ENCODE data around the gene CLDN25.
A peak's percentile ranks its signal among the peaks of the same experiment; 100 is the strongest.
"Not testable (repeated sequence)": the region's sequence is repeated elsewhere in the genome, so short reads cannot be mapped to it uniquely, and the experiment has no call there.

CLDN25 gene

DNA sequence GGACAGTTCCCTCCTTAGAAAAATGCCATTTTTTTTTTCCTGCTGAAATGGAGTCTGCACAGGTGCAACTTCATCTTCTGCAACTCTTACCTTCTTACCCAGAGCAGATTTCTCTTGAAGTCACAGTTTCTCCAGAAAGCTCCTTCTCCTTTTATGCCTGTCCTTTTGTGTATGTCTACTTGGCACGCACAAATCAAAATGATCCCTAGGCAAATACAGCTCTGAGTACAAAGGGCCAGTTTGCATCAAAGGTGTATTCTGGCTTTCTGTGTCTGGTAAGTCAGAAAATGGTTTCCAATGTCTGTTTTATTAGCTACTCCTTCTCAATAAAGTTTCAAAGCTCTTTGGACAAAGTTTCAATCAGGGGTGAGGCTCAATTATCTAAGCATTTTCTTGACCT lies 2.5 kb downstream of the CLDN25 start:
- DNase-seq = no peak
- Mint-ChIP-seq H3K4me3 (no peak overlapping the region), H3K36me3 (ENCODE audit: low read depth) (no peaks in the 10 kb centered on the region), H3K27ac (no peak overlapping the region), H3K9me3 (no peaks in the 10 kb centered on the region), H3K4me1 (no peaks in the 10 kb centered on the region), H3K27me3 (peaks cover 15% of the 10 kb centered on the region)
- ATAC-seq = no peak

DNA sequence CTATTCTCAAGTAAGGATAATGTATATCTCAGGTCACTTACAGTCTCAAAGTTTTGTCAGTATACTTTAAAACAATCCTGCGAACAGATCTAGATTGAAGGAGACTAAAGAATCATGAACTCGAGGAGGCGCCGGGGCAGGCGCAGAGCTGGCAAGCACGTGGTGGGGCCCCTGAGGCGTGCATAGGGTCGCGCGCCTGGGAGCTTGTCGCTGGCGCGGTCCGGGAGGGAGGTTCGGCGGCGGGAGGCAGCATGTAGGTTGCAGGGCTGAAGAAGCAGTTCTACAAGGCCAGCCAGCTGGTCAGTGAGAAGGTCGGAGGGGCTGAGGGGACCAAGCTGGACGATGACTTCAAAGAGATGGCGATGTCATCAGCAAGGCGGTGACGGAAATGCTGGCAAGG lies 9.4 kb downstream of the CLDN25 start:
- H3K9me3 Mint-ChIP-seq, H3K4me3 Mint-ChIP-seq: not testable (repeated sequence)

DNA sequence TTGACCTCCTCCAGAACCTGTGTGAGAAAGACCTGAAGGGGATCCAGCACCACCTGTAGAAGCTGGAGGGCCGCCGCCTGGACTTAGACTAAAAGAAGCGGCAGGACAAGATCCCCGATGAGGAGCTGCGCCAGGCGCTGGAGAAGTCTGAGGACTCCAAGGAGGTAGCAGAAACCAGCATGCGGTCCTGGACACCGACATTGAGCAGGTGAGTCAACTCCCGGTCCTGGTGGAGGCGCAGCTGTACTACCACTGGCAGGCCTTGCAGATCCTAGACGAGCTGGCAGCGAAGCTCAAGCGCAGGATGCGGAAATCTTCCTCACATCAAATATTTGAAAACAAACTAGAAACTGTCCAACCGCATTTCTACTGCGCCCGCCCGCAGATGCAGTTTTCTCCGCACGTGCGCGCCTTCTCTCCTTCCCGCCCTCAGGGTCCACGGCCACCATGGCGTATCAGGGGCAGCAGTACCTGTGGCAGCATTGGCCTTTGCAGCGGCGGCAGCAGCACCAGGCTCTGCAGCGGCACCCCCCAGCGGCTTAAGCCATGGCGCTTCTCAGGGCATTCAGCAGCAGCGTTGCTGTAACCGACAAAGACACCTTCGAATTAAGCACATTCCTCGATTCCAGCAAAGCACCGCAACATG lies 10.2 kb downstream of the CLDN25 start:
- H3K9me3 Mint-ChIP-seq = no peaks in the 10 kb centered on the region
- DNase-seq = no peak
- H3K27me3 Mint-ChIP-seq = peaks cover 7% of the 10 kb centered on the region
- H3K4me1 Mint-ChIP-seq = no peaks in the 10 kb centered on the region
- no peak overlapping the region for H3K4me3 Mint-ChIP-seq
- no peak overlapping the region for H3K27ac Mint-ChIP-seq
- ATAC-seq = no peak
- no peaks in the 10 kb centered on the region for H3K36me3 Mint-ChIP-seq (ENCODE audit: low read depth)

More for the DNA sequence above, 9.4 kb downstream of the CLDN25 start:
- not testable (repeated sequence) for H3K4me1 Mint-ChIP-seq; ATAC-seq; H3K27me3 Mint-ChIP-seq; H3K36me3 Mint-ChIP-seq (ENCODE audit: low read depth); H3K27ac Mint-ChIP-seq; DNase-seq

DNA sequence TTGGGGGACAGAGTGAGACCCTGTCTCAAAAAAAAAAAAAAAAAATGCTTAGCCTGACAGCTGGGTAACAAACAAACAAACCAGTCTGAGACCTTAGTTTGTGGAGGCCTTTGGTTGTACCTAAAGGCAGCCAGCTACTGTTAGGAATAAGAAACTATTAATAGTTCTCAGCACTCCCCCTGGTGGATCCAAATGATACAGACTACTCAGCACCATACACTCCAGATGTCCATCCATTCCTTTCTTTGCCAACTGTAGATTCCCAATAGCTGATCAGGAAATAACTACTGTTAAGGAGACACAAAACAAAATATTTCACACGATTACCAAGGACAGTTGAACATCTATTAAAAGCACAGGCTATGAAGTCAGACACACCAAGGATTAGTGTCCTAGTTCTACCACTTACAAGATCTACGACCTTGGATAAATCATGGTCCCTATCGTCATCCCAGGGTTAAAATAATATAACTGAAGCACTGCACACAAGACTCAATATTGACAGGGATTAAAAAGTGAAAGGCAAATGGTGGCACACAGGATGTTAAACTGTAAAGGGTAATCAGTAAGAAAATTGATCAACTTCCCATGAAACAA lies 17.2 kb downstream of the CLDN25 start:
- DNase-seq = no peak
- Mint-ChIP-seq H3K27me3 (no peaks in the 10 kb centered on the region), H3K4me3 (no peak overlapping the region), H3K9me3 (peaks cover 3% of the 10 kb centered on the region), H3K27ac (no peak overlapping the region), H3K4me1 (no peaks in the 10 kb centered on the region), H3K36me3 (ENCODE audit: low read depth) (peaks cover 4% of the 10 kb centered on the region)
- peak; percentile 43 for ATAC-seq

DNA sequence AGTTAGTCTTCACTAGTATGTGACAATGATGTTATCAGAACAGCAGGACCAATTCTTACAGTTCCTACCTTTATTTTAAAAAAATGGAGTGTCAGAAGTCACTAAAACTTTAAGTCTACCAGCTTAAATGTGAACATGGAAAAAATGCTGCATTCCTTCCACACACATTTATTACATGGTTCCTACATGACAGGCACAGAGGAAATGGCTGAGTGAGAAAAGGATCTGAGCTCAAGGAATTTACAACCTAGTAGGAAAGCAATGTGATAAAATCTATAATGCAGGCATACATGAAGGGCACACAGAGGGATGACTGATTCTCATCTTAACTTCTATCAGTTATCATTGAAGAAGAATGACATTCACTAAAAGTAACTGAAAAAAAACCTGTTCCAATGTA lies 23.0 kb downstream of the CLDN25 start:
- Mint-ChIP-seq H3K27me3 (no peaks in the 10 kb centered on the region), H3K36me3 (ENCODE audit: low read depth) (peaks cover 16% of the 10 kb centered on the region), H3K27ac (peak overlapping the region; percentile 61), H3K9me3 (no peaks in the 10 kb centered on the region), H3K4me1 (no peaks in the 10 kb centered on the region), H3K4me3 (no peak overlapping the region)
- DNase-seq = no peak
- ATAC-seq = no peak

DNA sequence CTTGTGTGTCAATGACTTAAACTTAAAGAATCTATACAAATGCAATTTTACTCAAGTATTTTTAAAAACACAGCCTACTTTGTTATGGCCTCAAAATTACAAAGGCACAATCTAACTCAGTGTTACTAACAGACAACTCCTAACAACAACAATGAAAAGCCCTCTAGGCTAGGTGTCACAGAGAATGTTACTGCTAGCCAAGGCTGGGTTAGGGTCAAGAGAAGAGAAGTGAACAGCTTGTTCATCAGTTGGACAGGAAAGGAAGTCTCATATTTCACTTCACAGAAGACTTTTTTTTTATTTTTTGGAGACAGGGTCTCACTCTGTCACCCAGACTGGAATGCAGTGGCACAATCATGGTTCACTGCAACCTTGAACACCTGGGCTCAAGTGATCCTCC lies 26.0 kb downstream of the CLDN25 start:
- peaks cover 21% of the 10 kb centered on the region for H3K36me3 Mint-ChIP-seq (ENCODE audit: low read depth)
- H3K9me3 Mint-ChIP-seq = no peaks in the 10 kb centered on the region
- no peak overlapping the region for H3K27ac Mint-ChIP-seq

DNA sequence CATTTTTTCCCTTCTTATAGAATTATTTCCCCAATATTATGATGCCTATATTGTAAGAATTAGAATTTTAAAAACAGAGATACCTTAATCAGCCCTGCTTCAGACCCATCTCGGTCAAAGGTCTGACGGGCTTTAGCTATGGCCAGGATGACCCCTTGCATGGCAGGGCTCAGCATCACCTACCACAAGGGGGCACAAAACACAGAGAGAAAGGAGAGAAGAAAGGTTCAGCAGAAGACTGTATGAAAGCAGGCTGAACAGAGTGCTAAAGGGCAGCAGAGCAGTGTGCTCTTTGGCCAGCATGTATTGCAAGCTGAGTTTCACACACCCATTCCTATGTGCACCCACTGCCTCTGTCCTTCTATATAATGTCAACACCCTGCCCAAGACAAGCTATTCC lies 26.8 kb downstream of the CLDN25 start:
- peak; percentile 4 for DNase-seq
- Mint-ChIP-seq H3K27ac (no peak overlapping the region), H3K9me3 (no peaks in the 10 kb centered on the region), H3K4me1 (no peaks in the 10 kb centered on the region), H3K4me3 (no peak overlapping the region), H3K36me3 (ENCODE audit: low read depth) (peaks cover 20% of the 10 kb centered on the region), H3K27me3 (no peaks in the 10 kb centered on the region)
- ATAC-seq = no peak

More for the DNA sequence above, 26.0 kb downstream of the CLDN25 start:
- Mint-ChIP-seq H3K27me3 (no peaks in the 10 kb centered on the region), H3K4me3 (no peak overlapping the region), H3K4me1 (no peaks in the 10 kb centered on the region)
- DNase-seq (no peak), ATAC-seq (no peak)

DNA sequence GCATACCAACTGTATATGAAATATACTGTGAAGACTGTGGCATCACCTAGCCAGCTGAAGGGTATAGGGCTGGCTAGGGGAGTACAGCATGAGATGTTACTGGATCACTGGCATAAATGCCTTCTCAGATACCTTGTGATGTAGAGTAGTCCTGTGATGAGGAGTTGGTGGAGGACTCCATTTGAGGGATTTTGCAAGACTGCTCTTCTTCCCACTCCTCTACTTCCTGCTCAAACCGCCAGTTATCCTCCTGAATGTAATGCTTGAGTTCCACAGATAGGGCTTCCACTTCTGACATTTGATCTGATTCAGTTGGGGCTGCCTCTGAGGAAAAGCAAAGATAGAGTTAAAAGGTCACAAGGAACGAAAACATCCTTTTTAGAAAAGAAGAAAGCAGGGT lies 29.3 kb downstream of the CLDN25 start:
- no peaks in the 10 kb centered on the region for H3K9me3 Mint-ChIP-seq
- no peaks in the 10 kb centered on the region for H3K27me3 Mint-ChIP-seq
- peaks cover 12% of the 10 kb centered on the region for H3K36me3 Mint-ChIP-seq (ENCODE audit: low read depth)
- DNase-seq = no peak
- ATAC-seq = no peak
- H3K4me1 Mint-ChIP-seq = no peaks in the 10 kb centered on the region
- no peak overlapping the region for H3K27ac Mint-ChIP-seq
- H3K4me3 Mint-ChIP-seq = no peak overlapping the region

DNA sequence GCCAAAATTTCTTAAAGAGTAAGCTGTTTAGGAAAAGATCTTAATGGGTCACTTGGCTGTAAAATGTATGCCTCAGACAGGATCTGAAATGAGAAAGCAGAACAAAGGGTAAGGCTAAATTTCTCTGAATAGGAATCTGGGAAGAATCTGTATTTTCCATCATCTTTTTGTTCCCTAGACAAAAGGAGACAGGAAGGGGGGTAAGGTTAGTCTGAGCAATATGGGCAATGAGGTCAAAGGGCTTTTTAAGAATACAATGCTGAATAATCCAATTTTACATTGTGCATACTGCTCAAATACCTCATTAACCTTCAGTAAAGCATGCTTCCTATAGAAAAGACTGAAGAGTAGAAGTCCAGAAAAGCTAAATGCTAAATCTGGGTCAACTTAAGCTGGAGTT lies 34.6 kb downstream of the CLDN25 start:
- Mint-ChIP-seq H3K27me3 (no peaks in the 10 kb centered on the region), H3K36me3 (ENCODE audit: low read depth) (no peaks in the 10 kb centered on the region), H3K4me3 (no peak overlapping the region), H3K9me3 (no peaks in the 10 kb centered on the region), H3K4me1 (no peaks in the 10 kb centered on the region), H3K27ac (no peak overlapping the region)
- ATAC-seq = no peak
- no peak for DNase-seq

DNA sequence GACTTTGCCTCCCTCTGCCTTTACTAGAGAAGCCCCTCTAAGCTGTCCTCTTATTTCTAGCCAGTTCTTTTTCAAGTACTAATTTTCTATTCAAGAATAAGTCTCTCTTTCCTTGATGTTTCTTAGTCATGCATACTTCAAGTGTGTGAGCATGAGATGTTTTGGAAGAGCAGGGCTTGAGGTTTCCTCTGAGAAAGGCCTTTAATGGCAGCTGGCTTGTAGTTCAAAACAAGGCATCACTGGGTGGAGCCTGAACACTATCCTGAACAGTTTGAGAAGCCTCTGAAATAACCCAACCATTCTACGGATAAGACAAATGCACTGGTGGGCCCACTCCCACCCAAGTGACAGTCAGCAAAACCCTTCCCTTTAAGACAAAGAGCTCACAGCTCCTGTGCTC lies 37.6 kb downstream of the CLDN25 start:
- Mint-ChIP-seq H3K27me3 (no peaks in the 10 kb centered on the region), H3K27ac (no peak overlapping the region), H3K4me1 (no peaks in the 10 kb centered on the region), H3K36me3 (ENCODE audit: low read depth) (peaks cover 15% of the 10 kb centered on the region), H3K4me3 (no peak overlapping the region), H3K9me3 (no peaks in the 10 kb centered on the region)
- ATAC-seq (no peak), DNase-seq (no peak)

DNA sequence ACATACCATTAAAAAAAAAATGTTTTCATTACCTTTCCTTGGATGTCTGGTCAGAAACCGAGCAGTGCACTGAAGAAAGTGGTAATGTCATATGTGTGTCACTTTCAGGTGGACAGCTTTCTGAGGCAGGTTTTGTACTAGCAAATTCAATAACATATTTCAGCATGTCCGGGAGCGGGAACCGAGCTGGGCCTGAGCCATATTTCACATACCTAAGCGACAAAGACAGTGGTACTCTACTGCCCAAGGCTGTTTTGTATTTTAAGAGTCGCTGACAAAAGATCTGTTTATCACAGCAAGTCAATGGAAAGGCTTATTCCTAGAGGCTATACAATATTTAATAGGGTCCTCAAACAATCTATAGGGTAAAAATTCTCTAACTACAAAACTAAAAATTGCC lies 38.0 kb downstream of the CLDN25 start:
- no peaks in the 10 kb centered on the region for H3K9me3 Mint-ChIP-seq
- no peaks in the 10 kb centered on the region for H3K27me3 Mint-ChIP-seq
- H3K4me3 Mint-ChIP-seq = no peak overlapping the region
- DNase-seq (no peak), ATAC-seq (no peak)
- H3K4me1 Mint-ChIP-seq = no peaks in the 10 kb centered on the region
- H3K36me3 Mint-ChIP-seq (ENCODE audit: low read depth) = peaks cover 18% of the 10 kb centered on the region
- no peak overlapping the region for H3K27ac Mint-ChIP-seq

DNA sequence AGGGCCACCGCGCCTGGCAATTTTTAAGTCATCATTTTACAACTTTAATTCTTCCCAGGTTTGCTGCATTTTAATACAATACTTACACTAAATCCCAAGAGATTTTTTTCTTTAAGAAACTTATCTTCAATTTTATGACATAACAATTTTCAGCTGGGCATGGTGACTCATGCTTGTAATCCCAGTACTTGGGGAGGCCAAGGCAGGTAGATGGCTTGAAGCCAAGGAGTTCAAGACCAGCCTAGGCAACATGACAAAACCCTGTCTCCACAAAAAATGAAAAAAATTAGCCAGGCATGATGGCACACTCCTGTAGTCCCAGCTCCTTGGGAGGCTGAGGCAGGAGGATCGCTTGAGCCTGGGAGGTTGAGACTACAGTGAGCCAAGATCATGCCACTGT lies 38.8 kb downstream of the CLDN25 start:
- ATAC-seq = no peak
- Mint-ChIP-seq H3K4me1 (no peaks in the 10 kb centered on the region), H3K36me3 (ENCODE audit: low read depth) (peaks cover 24% of the 10 kb centered on the region)

DNA sequence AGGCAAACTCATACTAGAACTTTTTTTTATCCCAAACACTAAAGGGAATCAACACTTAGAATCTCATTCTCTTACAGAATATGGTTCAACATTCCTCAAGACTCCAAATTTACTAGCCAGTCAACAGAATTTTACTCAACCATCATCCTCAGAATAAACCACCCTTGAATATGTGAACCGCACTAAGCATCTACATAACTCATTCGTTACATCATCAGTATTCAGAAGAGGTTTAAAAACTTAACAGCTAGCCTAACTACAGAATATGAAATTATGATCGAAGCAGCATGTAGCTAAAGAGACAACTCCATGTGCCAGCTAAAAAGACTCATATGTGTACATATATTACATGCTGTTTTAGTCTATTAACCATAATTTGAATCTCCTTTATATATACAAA lies 47.9 kb downstream of the CLDN25 start:
- ATAC-seq (no peak), DNase-seq (no peak)
- Mint-ChIP-seq H3K36me3 (ENCODE audit: low read depth) (peaks cover 39% of the 10 kb centered on the region), H3K27me3 (no peaks in the 10 kb centered on the region), H3K27ac (no peak overlapping the region), H3K9me3 (no peaks in the 10 kb centered on the region), H3K4me3 (no peak overlapping the region), H3K4me1 (peaks cover 4% of the 10 kb centered on the region)

More for the DNA sequence above, 38.8 kb downstream of the CLDN25 start:
- Mint-ChIP-seq H3K27me3 (no peaks in the 10 kb centered on the region), H3K9me3 (no peaks in the 10 kb centered on the region), H3K4me3 (no peak overlapping the region), H3K27ac (no peak overlapping the region)
- no peak for DNase-seq

DNA sequence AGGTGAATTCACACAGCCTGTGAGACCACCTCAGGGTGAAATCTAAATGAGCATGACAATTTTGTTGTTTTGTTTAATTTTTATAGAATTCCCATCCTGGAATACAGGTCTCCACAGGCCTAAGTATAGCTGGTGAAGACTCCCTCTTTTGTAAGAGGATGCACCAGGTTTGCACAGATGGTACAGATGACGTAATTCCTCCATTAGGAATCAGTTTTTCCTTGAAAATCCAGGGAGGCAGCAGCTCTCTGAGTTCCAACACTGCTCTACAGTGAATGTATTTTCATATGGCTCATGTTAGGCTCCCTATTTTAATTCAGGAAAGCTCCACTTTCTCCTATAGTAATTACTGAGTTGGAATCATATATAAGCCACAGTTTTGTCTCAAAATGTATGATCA lies 48.6 kb downstream of the CLDN25 start:
- no peak overlapping the region for H3K4me3 Mint-ChIP-seq
- H3K36me3 Mint-ChIP-seq (ENCODE audit: low read depth) = peaks cover 31% of the 10 kb centered on the region
- no peak for DNase-seq
- no peak overlapping the region for H3K27ac Mint-ChIP-seq
- H3K27me3 Mint-ChIP-seq = no peaks in the 10 kb centered on the region
- H3K9me3 Mint-ChIP-seq = no peaks in the 10 kb centered on the region
- no peak for ATAC-seq
- peaks cover 4% of the 10 kb centered on the region for H3K4me1 Mint-ChIP-seq

DNA sequence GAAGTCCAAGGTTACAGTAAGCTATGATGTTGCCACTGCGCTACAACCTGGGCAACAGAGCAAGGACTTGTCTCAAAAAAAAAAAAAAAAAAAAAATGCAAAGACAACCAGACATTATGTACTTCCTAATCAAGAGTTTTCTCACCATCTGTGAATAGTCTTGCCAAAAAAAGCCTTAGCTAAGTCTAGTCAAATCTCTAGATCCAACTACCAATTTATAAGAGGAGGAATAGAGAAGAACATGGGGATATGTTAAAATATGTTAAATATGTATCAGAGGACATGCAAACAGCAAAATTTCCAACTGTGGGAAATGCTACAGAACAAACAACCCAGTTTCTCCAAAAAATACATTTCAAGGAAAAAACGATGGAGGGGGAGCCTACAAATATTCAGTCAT lies 50.2 kb downstream of the CLDN25 start:
- DNase-seq (no peak), ATAC-seq (no peak)
- H3K4me1 Mint-ChIP-seq = peaks cover 4% of the 10 kb centered on the region
- no peak overlapping the region for H3K4me3 Mint-ChIP-seq
- no peaks in the 10 kb centered on the region for H3K27me3 Mint-ChIP-seq
- H3K27ac Mint-ChIP-seq = no peak overlapping the region
- no peaks in the 10 kb centered on the region for H3K9me3 Mint-ChIP-seq
- H3K36me3 Mint-ChIP-seq (ENCODE audit: low read depth) = peaks cover 25% of the 10 kb centered on the region
